CD14-positive monocyte (primary cell): ENCODE measurements around the gene ITPK1. TPM values are rescaled to one million over a fixed set of nuclear protein-coding genes. Genes with fewer than 3 reads are reported as not detected.

Experiments
- DNase-seq, 3 donors: peaks; one replicate each; pipeline ENCODE4 v3.0.0-alpha.2; 2011 to 2022
- H2AFZ ChIP-seq: 2 replicates; pipeline ENCODE4 v1.6.0; 2012; ENCODE audit warnings: mild to moderate bottlenecking, low read depth, low read length, inconsistent platforms; ENCODE audit not compliant: insufficient read depth, poor library complexity, severe bottlenecking
- H3K27ac ChIP-seq, 2 donors: 1 replicate in 1 of 2; 2 replicates in 1 of 2; pipeline ENCODE4 v1.5.1; 2012 to 2013; ENCODE audit warnings: low read length in 2 of 2, control low read depth in 1 of 2, inconsistent platforms in 1 of 2, low read depth in 1 of 2, mild to moderate bottlenecking in 1 of 2
- H3K27me3 ChIP-seq, 2 donors: one replicate each; pipeline versions ENCODE4 v1.6.0 to v1.6.1; 2011 to 2013; ENCODE audit warnings: low read length in 2 of 2; ENCODE audit not compliant: control insufficient read depth in 2 of 2, insufficient read depth in 2 of 2
- H3K36me3 ChIP-seq, 2 donors: replicated peaks in 1 of 2; 1 replicate in 1 of 2; 2 replicates in 1 of 2; pipeline versions ENCODE4 v1.5.1 to v1.6.1; 2012 to 2013; ENCODE audit warnings: low read length in 2 of 2, control low read depth in 1 of 2, inconsistent platforms in 1 of 2, mild to moderate bottlenecking in 1 of 2; ENCODE audit not compliant: insufficient read depth in 2 of 2, control insufficient read depth in 1 of 2
- H3K4me1 ChIP-seq, 2 donors: 1 replicate in 1 of 2; 2 replicates in 1 of 2; pipeline versions ENCODE4 v1.5.1 to v1.6.1; 2012 to 2013; ENCODE audit warnings: low read length in 2 of 2, control low read depth in 1 of 2, inconsistent platforms in 1 of 2, mild to moderate bottlenecking in 1 of 2, moderate library complexity in 1 of 2; ENCODE audit not compliant: insufficient read depth in 2 of 2, control insufficient read depth in 1 of 2
- H3K4me2 ChIP-seq: replicated peaks from 2 replicates; pipeline ENCODE3; 2012; ENCODE audit warnings: low read length, moderate library complexity, mild to moderate bottlenecking; ENCODE audit not compliant: poor library complexity, severe bottlenecking; ENCODE audit errors: extremely low read depth
- H3K4me3 ChIP-seq, 3 experiments: fragments of 200-600 bp in 1 of 3; sonication (generic) in 1 of 3; replicated peaks in 1 of 3; 1 replicate in 2 of 3; 2 replicates in 1 of 3; pipeline ENCODE4 v1.5.1; 2011 to 2013; ENCODE audit warnings: low read length in 3 of 3, mild to moderate bottlenecking in 3 of 3, control low read depth in 2 of 3, low read depth in 2 of 3, inconsistent platforms in 1 of 3, moderate library complexity in 1 of 3
- H3K79me2 ChIP-seq: 2 replicates; pipeline ENCODE4 v1.6.0; 2012; ENCODE audit warnings: mild to moderate bottlenecking, control low read depth, inconsistent platforms, low read length, moderate library complexity; ENCODE audit not compliant: insufficient read depth
- H3K9ac ChIP-seq: 2 replicates; pipeline ENCODE4 v1.6.0; 2017; ENCODE audit warnings: low read length, mild to moderate bottlenecking; ENCODE audit not compliant: insufficient read depth, poor library complexity, severe bottlenecking
- H3K9me3 ChIP-seq, 2 donors: replicated peaks in 1 of 2; 1 replicate in 1 of 2; 2 replicates in 1 of 2; pipeline versions ENCODE4 v1.5.1 to v1.6.1; 2012 to 2013; ENCODE audit warnings: low read length in 2 of 2, control low read depth in 1 of 2; ENCODE audit not compliant: control insufficient read depth in 1 of 2, insufficient read depth in 1 of 2
- H4K20me1 ChIP-seq: 2 replicates; pipeline ENCODE4 v1.6.0; 2012; ENCODE audit warnings: mild to moderate bottlenecking, low read length, control low read depth, moderate library complexity; ENCODE audit not compliant: insufficient read depth
- H3K27ac Mint-ChIP-seq, 7 donors: one replicate each; pipeline ENCODE4 v1.8.0; 2020; ENCODE audit warnings: mild to moderate bottlenecking in 7 of 7, mixed read lengths in 7 of 7, moderate library complexity in 6 of 7, inconsistent platforms in 2 of 7
- H3K27me3 Mint-ChIP-seq, 3 donors: one replicate each; pipeline ENCODE4 v1.8.0; 2021 to 2022; ENCODE audit warnings: low read depth in 3 of 3, mild to moderate bottlenecking in 3 of 3, mixed read lengths in 3 of 3, moderate library complexity in 3 of 3, inconsistent platforms in 1 of 3
- H3K36me3 Mint-ChIP-seq, 2 donors: one replicate each; pipeline ENCODE4 v1.8.0; 2020; ENCODE audit warnings: mixed read lengths in 2 of 2, inconsistent platforms in 1 of 2, mild to moderate bottlenecking in 1 of 2
- H3K4me1 Mint-ChIP-seq: one replicate; pipeline ENCODE4 v1.8.0; 2020; ENCODE audit warnings: mild to moderate bottlenecking, mixed read lengths
- H3K4me3 Mint-ChIP-seq, 2 donors: one replicate each; pipeline ENCODE4 v1.8.0; 2020; ENCODE audit warnings: mild to moderate bottlenecking in 2 of 2, mixed read lengths in 2 of 2, moderate library complexity in 1 of 2
- H3K9me3 Mint-ChIP-seq, 7 donors: one replicate each; pipeline ENCODE4 v1.8.0; 2020 to 2022; ENCODE audit warnings: mixed read lengths in 7 of 7, mild to moderate bottlenecking in 6 of 7, moderate library complexity in 6 of 7, inconsistent platforms in 2 of 7
- CTCF ChIP-seq: fragments of 200-600 bp; IDR thresholded peaks from one replicate; pipeline ENCODE4 v1.8.0; 2022; ENCODE audit warnings: antibody characterized with exemption, mild to moderate bottlenecking
- WGBS: methylation state at CpG from one replicate; pipeline ENCODE4 v1.1.5; 2013; ENCODE audit warnings: missing lambda C conversion rate; ENCODE audit not compliant: insufficient coverage; 5-methylcytosine and 5-hydroxymethylcytosine counted together
- intact Hi-C, 2 donors: fragments of 100-400 bp; cut with micrococcal nuclease; formaldehyde crosslinking; loops; one replicate each; pipeline versions ENCODE4 v1.15.0 to v1.15.1; 2023
- polyA plus RNA-seq, 3 donors: library from polyadenylated mRNA; depleted of rRNA in 1 of 3; unstranded in 2 of 3; stranded (reverse) in 1 of 3; fragments of 300-500 nt in 2 of 3; fragments of >200 nt in 1 of 3; fragmentation: Illumina TruSeq in 2 of 3; gene quantifications; 1 replicate in 2 of 3; 2 replicates in 1 of 3; pipeline ENCODE4 v1.2.3, GENCODE V29; 2012 to 2021

ITPK1 gene
- polyA plus RNA-seq, 3 donors, result 57.1 to 144 (median 63.0) TPM

DNA sequence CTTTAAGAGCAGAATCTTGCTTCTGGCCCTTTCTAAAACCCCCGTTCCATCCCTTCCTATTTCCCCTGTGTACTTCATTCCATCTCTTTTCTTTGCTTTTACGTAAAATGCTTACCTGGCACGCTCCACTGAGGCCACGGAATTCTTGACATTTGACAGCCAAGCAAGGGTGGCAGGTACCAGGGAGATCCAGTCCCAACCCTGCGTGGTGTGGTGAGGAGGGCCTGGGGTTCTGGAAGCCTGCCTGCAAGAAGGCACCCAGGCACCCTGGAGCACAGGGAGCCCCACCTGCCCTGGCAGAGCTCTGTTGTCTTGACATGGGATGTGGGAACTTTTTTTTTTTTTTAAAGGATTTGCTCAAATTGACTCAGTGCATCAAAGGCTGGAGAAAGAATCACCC, 48.6 kb downstream of the ITPK1 start:
- no peaks in the 10 kb centered on the region for H3K9me3 Mint-ChIP-seq
- H3K79me2 ChIP-seq, result peaks cover 91% of the 10 kb centered on the region

GRCh38 chr14:93065272-93065730, 50.4 kb downstream of the ITPK1 start:
- Mint-ChIP-seq H3K9me3 (no peaks in the 10 kb centered on the region), H3K27me3 (no peaks in the 10 kb centered on the region), H3K4me3 (no peak overlapping the region), H3K4me1 (peaks cover 70% of the 10 kb centered on the region), H3K36me3 (peaks cover 32 to 63% of the 10 kb centered on the region in 2 donors), H3K27ac (peak overlapping the region in 3 of 7 donors; percentile 13 to 57 (median 50))
- H3K9me3 ChIP-seq, result no peaks in the 10 kb centered on the region
- WGBS, result no CpG with 5 or more reads among the region's 2 CpGs
- H3K4me3 ChIP-seq, result no peak overlapping the region
- no peak overlapping the region for H2AFZ ChIP-seq
- no peaks in the 10 kb centered on the region for H3K27me3 ChIP-seq
- peak overlapping the region in 1 of 2 donors; percentile 62 for H3K27ac ChIP-seq
- H3K79me2 ChIP-seq, result peaks cover 92% of the 10 kb centered on the region
- peaks cover 2 to 26% of the 10 kb centered on the region in 2 donors for H3K36me3 ChIP-seq
- no peak for TF ChIP-seq CTCF
- no peak overlapping the region for H3K9ac ChIP-seq
- no peak for DNase-seq
- H3K4me2 ChIP-seq, result no peak overlapping the region
- peaks cover 93% of the 10 kb centered on the region for H4K20me1 ChIP-seq
- H3K4me1 ChIP-seq, result peaks cover 34 to 52% of the 10 kb centered on the region in 2 donors
- intact Hi-C loops, result no loop called here

More for the DNA sequence above, 48.6 kb downstream of the ITPK1 start:
- Mint-ChIP-seq H3K4me3 (no peak overlapping the region), H3K27me3 (no peaks in the 10 kb centered on the region), H3K27ac (peak overlapping the region in 2 of 7 donors; percentile 38 to 75), H3K4me1 (peaks cover 54% of the 10 kb centered on the region), H3K36me3 (peaks cover 38 to 60% of the 10 kb centered on the region in 2 donors)
- Histone ChIP-seq H3K4me1 (peaks cover 28 to 38% of the 10 kb centered on the region in 2 donors), H3K9ac (no peak overlapping the region), H3K27ac (peak overlapping the region in 1 of 2 donors; percentile 35), H2AFZ (no peak overlapping the region), H3K9me3 (no peaks in the 10 kb centered on the region), H3K4me3 (no peak overlapping the region), H3K36me3 (peaks cover 2 to 34% of the 10 kb centered on the region in 2 donors), H4K20me1 (peaks cover 86% of the 10 kb centered on the region), H3K4me2 (no peak overlapping the region), H3K27me3 (no peaks in the 10 kb centered on the region)
- DNase-seq, result no peak
- TF ChIP-seq CTCF, result no peak
- 97% methylated on average over 5 of the region's 5 CpGs for WGBS
- intact Hi-C loops, result no loop called here
